Measurements from ENCODE around the gene NFYC.

Gene NFYC

GRCh38 chr1:40664167-40664537, 27.4 kb upstream of the NFYC start:
- H3K4me3 ChIP-seq (replicated peaks; ENCODE audit: low read depth, low read length), result no peak overlapping the region

GRCh38 chr1:40664791-40665190, 26.7 kb upstream of the NFYC start:
- no peak for DNase-seq (ENCODE audit: extremely low read depth, low read depth)
- H3K4me3 ChIP-seq (replicated peaks; ENCODE audit: low read depth, low read length), result no peak overlapping the region
- no peak for TF ChIP-seq CTCF (IDR thresholded peaks at IDR 0.05; ENCODE audit: low read depth, low read length, missing control alignments)

More at GRCh38 chr1:40664167-40664537, 27.4 kb upstream of the NFYC start:
- no peak for DNase-seq (ENCODE audit: extremely low read depth, low read depth)
- TF ChIP-seq CTCF (IDR thresholded peaks at IDR 0.05; ENCODE audit: low read depth, low read length, missing control alignments), result no peak

DNA sequence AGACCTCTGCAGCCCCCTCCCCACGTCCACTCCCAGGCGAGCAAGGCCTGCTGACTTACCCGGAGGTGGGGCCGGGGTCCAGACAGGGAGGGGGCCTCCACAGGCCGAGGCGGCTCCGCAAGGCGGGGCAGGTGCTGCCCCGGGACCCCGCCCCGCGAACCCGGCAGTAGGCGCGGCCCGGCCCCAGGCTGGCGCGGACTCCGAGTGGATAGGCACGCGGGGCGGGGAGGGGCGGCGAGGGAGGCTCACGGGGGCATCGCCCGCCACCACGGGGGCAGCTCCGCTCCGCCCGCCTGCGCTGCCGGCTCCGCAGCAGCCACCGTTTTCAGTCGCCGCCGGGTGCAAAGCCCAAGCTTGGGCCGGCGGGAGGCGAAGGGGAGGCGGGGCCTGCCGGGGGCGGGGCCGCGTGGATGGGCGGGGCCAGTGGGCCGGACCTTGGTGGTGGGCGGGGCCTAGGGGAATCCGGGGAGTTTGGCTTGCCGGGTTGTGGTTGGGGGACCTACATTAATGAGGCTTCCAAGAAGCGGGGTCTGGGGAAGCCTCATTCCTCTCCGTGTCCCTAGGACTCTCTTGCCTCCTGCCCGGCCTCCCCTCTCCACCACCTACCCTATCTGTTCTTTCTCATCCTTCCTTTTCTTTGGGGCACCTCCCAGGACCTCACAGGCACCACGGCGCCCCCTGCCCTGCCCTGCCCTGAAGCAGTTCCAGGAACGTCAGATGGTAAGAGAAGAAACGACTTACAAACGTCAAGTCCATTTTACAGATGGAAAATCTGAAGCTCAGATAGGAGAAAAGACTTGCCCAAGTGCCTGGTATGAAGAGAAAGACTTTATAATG, 26.0 kb upstream of the NFYC start, which contains the start of gene RIMS3:
Gene RIMS3, minus strand, starts transcription at position 348 of the 837 bp plus-strand sequence. CDS start 23,757 bp downstream, outside the sequence.
- TF ChIP-seq CTCF (IDR thresholded peaks at IDR 0.05; ENCODE audit: low read depth, low read length, missing control alignments), result no peak
- H3K4me3 ChIP-seq (replicated peaks; ENCODE audit: low read depth, low read length), result peak within 1 kb of the TSS; percentile 33
- no peak for DNase-seq (ENCODE audit: extremely low read depth, low read depth)

- no peak overlapping the region for H3K4me3 ChIP-seq (replicated peaks; ENCODE audit: low read depth, low read length)
- no peak for DNase-seq (ENCODE audit: extremely low read depth, low read depth)
- peak; percentile 95 for TF ChIP-seq CTCF (IDR thresholded peaks at IDR 0.05; ENCODE audit: low read depth, low read length, missing control alignments)
Observed at GRCh38 chr1:40668769-40669525, 22.6 kb upstream of the NFYC start.

DNA sequence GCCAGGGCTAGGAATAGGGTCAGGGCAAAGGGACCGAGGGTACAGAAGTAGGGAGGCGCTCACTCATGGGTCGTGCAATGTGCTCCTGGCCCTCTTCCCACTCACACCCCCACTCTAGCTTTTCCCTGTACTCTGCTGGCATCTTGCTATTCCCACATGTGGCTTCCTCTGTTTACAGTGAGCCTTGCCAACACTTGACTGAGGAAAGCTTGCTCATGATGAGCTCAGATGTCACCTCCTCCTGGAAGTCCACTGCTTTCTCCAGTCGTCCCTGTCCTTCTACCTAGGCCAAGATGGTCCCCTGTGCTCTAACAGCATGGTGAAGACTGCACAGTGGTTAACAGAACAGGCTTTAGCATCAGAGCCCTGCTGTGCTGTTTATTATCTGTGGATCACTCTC, 18.1 kb upstream of the NFYC start:
- DNase-seq (ENCODE audit: extremely low read depth, low read depth), result no peak
- no peak overlapping the region for H3K4me3 ChIP-seq (replicated peaks; ENCODE audit: low read depth, low read length)
- TF ChIP-seq CTCF (IDR thresholded peaks at IDR 0.05; ENCODE audit: low read depth, low read length, missing control alignments), result no peak

DNA sequence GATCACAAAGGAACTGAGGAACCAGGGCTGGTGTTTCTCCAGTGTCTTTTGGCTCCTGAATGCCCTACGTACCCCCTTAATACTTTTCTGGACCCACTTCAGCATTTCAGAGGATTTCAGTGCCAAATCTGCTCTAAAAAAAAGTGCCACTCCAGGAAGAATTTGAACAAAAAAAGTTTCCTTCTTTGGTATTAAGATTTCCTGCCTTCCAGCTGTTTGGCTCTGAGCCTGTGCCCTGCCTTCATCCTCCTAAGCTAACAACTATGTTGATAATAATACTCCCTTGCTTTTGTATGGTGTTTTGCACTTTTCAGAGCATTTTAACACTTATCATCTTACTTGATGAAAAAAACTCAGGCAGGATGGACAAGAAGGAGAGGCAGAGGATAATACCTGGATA, 15.0 kb upstream of the NFYC start:
- H3K4me3 ChIP-seq (replicated peaks; ENCODE audit: low read depth, low read length), result no peak overlapping the region
- no peak for TF ChIP-seq CTCF (IDR thresholded peaks at IDR 0.05; ENCODE audit: low read depth, low read length, missing control alignments)
- DNase-seq (ENCODE audit: extremely low read depth, low read depth), result no peak
